Cardiac fibroblast (primary cell): Measurements from ENCODE around the gene PI4K2A.
"Not testable (repeated sequence)": the region's sequence is repeated elsewhere in the genome, so short reads cannot be mapped to it uniquely, and the experiment has no call there.

Source experiments
- DNase-seq, 2 donors: peaks; one replicate each; pipeline versions ENCODE4 v3.0.0 to v3.0.0-alpha.2; 2010; ENCODE audit warnings: low read depth in 2 of 2
- H3K4me3 ChIP-seq, 2 donors: replicated peaks in 1 of 2; 1 replicate in 1 of 2; 2 replicates in 1 of 2; pipeline ENCODE4 v1.5.1; 2011; ENCODE audit warnings: low read depth in 2 of 2, low read length in 2 of 2, mild to moderate bottlenecking in 2 of 2, moderate library complexity in 1 of 2
- CTCF ChIP-seq: IDR thresholded peaks from one replicate; pipeline ENCODE4 v1.5.1; 2011; ENCODE audit warnings: low read depth, mild to moderate bottlenecking, low read length, inconsistent platforms

PI4K2A gene

GRCh38 chr10:97683556-97684367, 43.3 kb downstream of the PI4K2A start:
- no peak for TF ChIP-seq CTCF
- DNase-seq, result peak; percentile 41 to 55
- peak overlapping the region in 1 of 2 donors; percentile 8 for H3K4me3 ChIP-seq

GRCh38 chr10:97684368-97684713, 43.9 kb downstream of the PI4K2A start:
- H3K4me3 ChIP-seq, DNase-seq: not testable (repeated sequence)

GRCh38 chr10:97684866-97685394, 44.5 kb downstream of the PI4K2A start:
- peak overlapping the region; percentile 5 to 78 for H3K4me3 ChIP-seq
- no peak for TF ChIP-seq CTCF
- peak in 1 of 2 donors; percentile 20 for DNase-seq

DNA sequence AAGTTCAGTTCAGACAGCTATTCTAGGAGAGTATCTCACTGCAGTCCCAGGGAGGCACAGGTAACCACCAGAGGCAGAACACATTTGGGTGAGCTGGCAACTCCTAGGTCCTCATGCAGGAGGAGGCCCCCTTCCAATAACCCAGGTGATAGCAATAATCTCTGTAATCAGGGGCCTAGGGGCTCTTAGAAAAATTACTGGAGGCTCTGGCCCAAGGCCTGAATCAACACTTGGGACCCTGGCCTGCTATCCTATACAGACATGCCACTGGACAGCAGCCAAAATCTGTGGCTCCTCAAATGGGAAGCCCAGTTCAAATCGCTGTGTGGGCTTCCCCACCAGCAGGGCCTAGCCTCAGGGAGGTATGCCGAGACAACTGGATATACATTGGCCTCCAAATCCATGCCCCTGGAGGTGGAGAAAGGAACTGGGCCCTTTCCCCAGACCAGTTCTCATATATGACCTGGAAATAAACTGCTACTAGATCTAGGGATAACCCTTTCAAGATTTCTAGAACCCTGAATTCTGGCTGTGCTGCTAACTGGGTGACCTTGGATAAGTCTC, 45.0 kb downstream of the PI4K2A start:
- peak in 1 of 2 donors; percentile 49 for DNase-seq
- peak overlapping the region; percentile 5 to 78 for H3K4me3 ChIP-seq
- TF ChIP-seq CTCF, result peak; percentile 44

DNA sequence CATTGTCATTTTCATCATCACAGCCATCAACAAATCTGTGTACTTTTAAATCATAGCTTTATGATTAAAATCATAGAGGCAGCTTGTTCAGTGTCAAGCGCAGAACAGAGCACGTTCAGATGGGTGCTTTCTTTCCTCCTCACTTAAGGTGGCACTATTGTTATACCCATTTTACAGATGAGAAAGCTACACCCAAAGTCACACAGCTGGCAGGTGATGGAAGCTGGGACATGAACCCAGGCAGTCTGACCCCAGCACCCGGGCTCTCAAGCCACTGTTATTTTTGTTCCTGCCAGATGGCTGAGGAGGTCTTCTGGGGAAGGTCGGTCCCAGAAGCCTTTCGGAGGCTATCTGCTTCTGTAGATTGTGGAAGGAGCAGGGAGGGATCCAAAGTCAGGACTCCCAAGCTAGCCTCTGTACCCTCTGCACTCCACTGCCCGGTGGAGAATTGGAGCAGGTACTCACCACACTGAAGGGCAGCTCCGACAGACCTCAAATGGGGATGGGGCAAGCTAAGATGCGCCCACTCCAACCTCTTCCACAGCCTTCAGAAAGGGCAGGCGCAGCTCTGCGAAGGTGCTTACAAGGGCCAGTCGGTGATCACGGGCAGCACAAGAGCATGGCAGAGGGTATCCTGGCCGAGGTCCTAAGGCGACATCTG, 46.0 kb downstream of the PI4K2A start:
- no peak for TF ChIP-seq CTCF

GRCh38 chr10:97686962-97687784, 46.7 kb downstream of the PI4K2A start, which contains the start of gene AVPI1:
Gene AVPI1, minus strand, starts transcription at chr10:97687241. Its CDS starts 7,336 bp downstream, at chr10:97679905.
- no peak for TF ChIP-seq CTCF
- peak; percentile 97 to 99 for DNase-seq
- H3K4me3 ChIP-seq, result peak within 1 kb of the TSS; percentile 75 to 78

More for the DNA sequence above, 46.0 kb downstream of the PI4K2A start:
- peak overlapping the region; percentile 75 to 78 for H3K4me3 ChIP-seq
- no peak for DNase-seq
